ENCODE data around the gene RAD51B. TPM values are rescaled to one million over a fixed set of nuclear protein-coding genes. Genes with fewer than 3 reads are reported as not detected.

Gene RAD51B
- total RNA-seq, 2 donors from 2014 or later: 22.8 to 33.8 TPM

DNA sequence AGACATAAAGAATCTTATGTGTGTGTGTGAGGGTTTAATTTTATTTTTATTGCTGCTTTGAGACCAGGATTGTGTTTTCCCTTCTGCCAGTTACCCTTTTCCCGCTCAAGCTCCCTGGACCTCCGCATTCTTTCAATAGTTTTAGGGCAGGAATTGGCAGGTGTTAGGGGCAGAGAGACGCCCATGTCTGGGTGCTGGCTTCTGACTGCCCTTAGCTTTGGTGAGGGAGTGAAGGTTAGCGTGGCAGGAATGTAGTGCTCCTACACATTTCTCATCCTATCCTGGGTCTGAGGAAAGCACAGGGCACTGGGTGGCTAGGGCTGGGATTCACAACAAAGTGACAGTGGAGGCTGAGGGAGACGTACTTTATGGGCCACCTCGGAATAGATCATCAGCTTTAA, 545.2 kb downstream of the RAD51B start:
- Mint-ChIP-seq H3K36me3 (ENCODE audit: low read depth) (no peaks in the 10 kb centered on the region), H3K9me3 (no peaks in the 10 kb centered on the region), H3K27me3 (ENCODE audit: insufficient read depth) (peaks cover 2% of the 10 kb centered on the region), H3K4me1 (peaks cover 28% of the 10 kb centered on the region), H3K4me3 (peak overlapping the region; percentile 54), H3K27ac (peak overlapping the region; percentile 95)
- Histone ChIP-seq H3K4me1 (ENCODE audit: control insufficient read depth, insufficient read depth, low read length) (peaks cover 12% of the 10 kb centered on the region), H3K9ac (ENCODE audit: extremely low read depth, low read length, poor library complexity, severe bottlenecking) (peak overlapping the region; percentile 34), H3K27me3 (ENCODE audit: control insufficient read depth, insufficient read depth, low read length, poor library complexity, severe bottlenecking) (no peaks in the 10 kb centered on the region), H3K9me3 (ENCODE audit: control insufficient read depth, low read length) (no peaks in the 10 kb centered on the region), H3K36me3 (ENCODE audit: control insufficient read depth, insufficient read depth, low read length) (no peaks in the 10 kb centered on the region), H3K4me3 (ENCODE audit: low read length) (no peak overlapping the region), H3K27ac (ENCODE audit: low read depth, low read length) (peak overlapping the region; percentile 94)
- whole genome bisulfite sequencing, 2 experiments (ENCODE audit: insufficient coverage in 1 of 2, insufficient read length in 1 of 2): 71% methylated on average over 6 of the region's 6 CpGs; no CpG with 5 or more reads in 1 of the 2 experiments
- TF ChIP-seq, protein P1, sequence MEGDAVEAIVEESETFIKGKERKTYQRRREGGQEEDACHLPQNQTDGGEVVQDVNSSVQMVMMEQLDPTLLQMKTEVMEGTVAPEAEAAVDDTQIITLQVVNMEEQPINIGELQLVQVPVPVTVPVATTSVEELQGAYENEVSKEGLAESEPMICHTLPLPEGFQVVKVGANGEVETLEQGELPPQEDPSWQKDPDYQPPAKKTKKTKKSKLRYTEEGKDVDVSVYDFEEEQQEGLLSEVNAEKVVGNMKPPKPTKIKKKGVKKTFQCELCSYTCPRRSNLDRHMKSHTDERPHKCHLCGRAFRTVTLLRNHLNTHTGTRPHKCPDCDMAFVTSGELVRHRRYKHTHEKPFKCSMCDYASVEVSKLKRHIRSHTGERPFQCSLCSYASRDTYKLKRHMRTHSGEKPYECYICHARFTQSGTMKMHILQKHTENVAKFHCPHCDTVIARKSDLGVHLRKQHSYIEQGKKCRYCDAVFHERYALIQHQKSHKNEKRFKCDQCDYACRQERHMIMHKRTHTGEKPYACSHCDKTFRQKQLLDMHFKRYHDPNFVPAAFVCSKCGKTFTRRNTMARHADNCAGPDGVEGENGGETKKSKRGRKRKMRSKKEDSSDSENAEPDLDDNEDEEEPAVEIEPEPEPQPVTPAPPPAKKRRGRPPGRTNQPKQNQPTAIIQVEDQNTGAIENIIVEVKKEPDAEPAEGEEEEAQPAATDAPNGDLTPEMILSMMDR (conservative IDR thresholded peaks at IDR 0.05): no peak
- peak; percentile 66 for DNase-seq

DNA sequence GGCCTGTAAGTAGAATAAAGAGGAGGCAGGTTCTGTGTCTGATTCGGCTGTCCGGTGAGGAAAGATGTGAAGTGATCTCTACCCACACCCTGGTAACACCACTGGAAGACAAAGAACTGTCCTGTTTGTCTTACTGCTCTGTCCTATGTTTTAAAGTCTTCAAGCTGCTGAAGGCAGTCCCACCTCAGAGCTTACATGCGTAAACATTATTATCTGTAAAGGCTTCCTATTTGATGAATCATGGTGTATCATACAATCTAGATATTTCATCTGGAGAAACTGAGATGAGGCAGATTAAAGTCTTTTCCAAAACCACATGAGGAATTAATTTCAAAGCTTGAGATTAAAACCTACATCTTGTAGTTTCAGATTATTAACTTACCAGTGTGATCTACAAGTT, 545.6 kb downstream of the RAD51B start:
- H3K27ac Mint-ChIP-seq: peak overlapping the region; percentile 95

DNA sequence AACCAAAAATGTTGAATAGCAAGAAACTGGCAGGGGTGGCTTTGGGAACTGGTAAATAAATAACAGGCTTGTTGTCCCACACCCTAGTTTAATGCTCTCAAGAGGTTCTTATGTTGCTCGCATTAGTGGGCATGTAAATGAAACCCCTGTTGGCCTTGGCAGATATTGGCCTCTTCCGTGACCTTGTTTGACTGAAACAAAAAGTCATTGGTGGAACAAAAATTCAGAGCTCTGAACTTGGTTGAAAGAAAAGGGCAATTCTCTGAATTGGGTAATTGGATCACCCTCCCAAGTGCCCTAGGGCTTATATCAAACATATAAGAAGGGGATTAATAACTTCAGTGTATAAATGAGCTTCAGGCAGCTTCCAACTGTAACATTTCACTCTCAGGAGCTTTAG, 547.1 kb downstream of the RAD51B start:
- 88 to 89% methylated on average over 2 of the region's 2 CpGs for WGBS, 2 experiments (ENCODE audit: insufficient coverage in 1 of 2, insufficient read length in 1 of 2)
- peak overlapping the region; percentile 9 for H3K27ac ChIP-seq (ENCODE audit: low read depth, low read length)
- no peak overlapping the region for H3K4me3 ChIP-seq (ENCODE audit: low read length)
- H3K27me3 Mint-ChIP-seq (ENCODE audit: insufficient read depth): no peaks in the 10 kb centered on the region
- peaks cover 12% of the 10 kb centered on the region for H3K4me1 ChIP-seq (ENCODE audit: control insufficient read depth, insufficient read depth, low read length)
- H3K27me3 ChIP-seq (ENCODE audit: control insufficient read depth, insufficient read depth, low read length, poor library complexity, severe bottlenecking): no peaks in the 10 kb centered on the region
- H3K4me3 Mint-ChIP-seq: no peak overlapping the region
- DNase-seq: no peak
- H3K4me1 Mint-ChIP-seq: peaks cover 23% of the 10 kb centered on the region
- H3K9me3 ChIP-seq (ENCODE audit: control insufficient read depth, low read length): no peaks in the 10 kb centered on the region
- no peaks in the 10 kb centered on the region for H3K9me3 Mint-ChIP-seq
- no peak overlapping the region for H3K9ac ChIP-seq (ENCODE audit: extremely low read depth, low read length, poor library complexity, severe bottlenecking)
- TF ChIP-seq, protein P1 (conservative IDR thresholded peaks at IDR 0.05): no peak
- no peaks in the 10 kb centered on the region for H3K36me3 Mint-ChIP-seq (ENCODE audit: low read depth)
- no peaks in the 10 kb centered on the region for H3K36me3 ChIP-seq (ENCODE audit: control insufficient read depth, insufficient read depth, low read length)
- no peak overlapping the region for H3K27ac Mint-ChIP-seq

More for the DNA sequence above, 545.6 kb downstream of the RAD51B start:
- no peaks in the 10 kb centered on the region for H3K27me3 ChIP-seq (ENCODE audit: control insufficient read depth, insufficient read depth, low read length, poor library complexity, severe bottlenecking)
- H3K4me1 ChIP-seq (ENCODE audit: control insufficient read depth, insufficient read depth, low read length): peaks cover 12% of the 10 kb centered on the region
- no peak overlapping the region for H3K4me3 ChIP-seq (ENCODE audit: low read length)
- H3K4me1 Mint-ChIP-seq: peaks cover 24% of the 10 kb centered on the region
- TF ChIP-seq, protein P1 (conservative IDR thresholded peaks at IDR 0.05): no peak
- no peaks in the 10 kb centered on the region for H3K9me3 ChIP-seq (ENCODE audit: control insufficient read depth, low read length)
- no peaks in the 10 kb centered on the region for H3K27me3 Mint-ChIP-seq (ENCODE audit: insufficient read depth)
- H3K4me3 Mint-ChIP-seq: no peak overlapping the region
- H3K9me3 Mint-ChIP-seq: no peaks in the 10 kb centered on the region
- no peak for DNase-seq
- peak overlapping the region; percentile 94 for H3K27ac ChIP-seq (ENCODE audit: low read depth, low read length)
- 98% methylated on average over 3 of the region's 3 CpGs; no CpG with 5 or more reads in 1 of the 2 experiments for WGBS, 2 experiments (ENCODE audit: insufficient coverage in 1 of 2, insufficient read length in 1 of 2)
- no peaks in the 10 kb centered on the region for H3K36me3 ChIP-seq (ENCODE audit: control insufficient read depth, insufficient read depth, low read length)
- no peaks in the 10 kb centered on the region for H3K36me3 Mint-ChIP-seq (ENCODE audit: low read depth)
- no peak overlapping the region for H3K9ac ChIP-seq (ENCODE audit: extremely low read depth, low read length, poor library complexity, severe bottlenecking)

All from endodermal cell (in vitro differentiated cells).